G401.6 (cell line): ENCODE results near the gene ARID5B.

Experiments used
- FAIRE-seq: peaks from 2 replicates; lab custom pipeline; 2012; peaks lifted over from hg19 to GRCh38; lab: Jason Lieb, UNC

Gene ARID5B

GRCh38 chr10:62103857-62104256 is 202.4 kb downstream of the ARID5B start:
- no peak for FAIRE-seq

DNA sequence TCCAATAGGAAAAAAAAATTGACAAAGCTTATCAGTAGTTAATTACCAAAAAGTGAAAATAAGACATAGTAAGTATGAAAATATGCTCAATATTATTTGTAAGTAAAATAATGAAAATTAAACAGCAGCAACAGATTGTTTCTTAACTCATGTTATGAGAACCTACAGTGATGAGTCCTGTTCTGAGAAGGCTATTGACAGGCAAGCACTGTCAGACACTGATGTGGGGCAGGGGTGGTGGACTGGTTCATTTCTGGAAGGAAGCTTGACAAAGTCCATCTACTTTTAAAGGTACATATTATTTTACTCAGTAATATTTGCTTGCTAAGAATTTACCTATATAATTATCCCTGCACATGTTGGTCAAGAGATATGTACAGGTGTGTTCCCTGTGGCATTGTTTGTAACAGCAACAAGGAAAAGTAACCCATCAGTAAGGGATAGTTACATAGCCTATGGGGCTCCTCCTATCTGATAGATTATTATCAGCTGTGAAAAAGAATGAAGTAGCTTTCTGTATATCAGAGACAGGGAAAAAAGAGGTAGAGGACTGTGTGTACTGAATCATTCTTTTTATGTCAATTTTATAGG is 205.5 kb downstream of the ARID5B start:
- no peak for FAIRE-seq

DNA sequence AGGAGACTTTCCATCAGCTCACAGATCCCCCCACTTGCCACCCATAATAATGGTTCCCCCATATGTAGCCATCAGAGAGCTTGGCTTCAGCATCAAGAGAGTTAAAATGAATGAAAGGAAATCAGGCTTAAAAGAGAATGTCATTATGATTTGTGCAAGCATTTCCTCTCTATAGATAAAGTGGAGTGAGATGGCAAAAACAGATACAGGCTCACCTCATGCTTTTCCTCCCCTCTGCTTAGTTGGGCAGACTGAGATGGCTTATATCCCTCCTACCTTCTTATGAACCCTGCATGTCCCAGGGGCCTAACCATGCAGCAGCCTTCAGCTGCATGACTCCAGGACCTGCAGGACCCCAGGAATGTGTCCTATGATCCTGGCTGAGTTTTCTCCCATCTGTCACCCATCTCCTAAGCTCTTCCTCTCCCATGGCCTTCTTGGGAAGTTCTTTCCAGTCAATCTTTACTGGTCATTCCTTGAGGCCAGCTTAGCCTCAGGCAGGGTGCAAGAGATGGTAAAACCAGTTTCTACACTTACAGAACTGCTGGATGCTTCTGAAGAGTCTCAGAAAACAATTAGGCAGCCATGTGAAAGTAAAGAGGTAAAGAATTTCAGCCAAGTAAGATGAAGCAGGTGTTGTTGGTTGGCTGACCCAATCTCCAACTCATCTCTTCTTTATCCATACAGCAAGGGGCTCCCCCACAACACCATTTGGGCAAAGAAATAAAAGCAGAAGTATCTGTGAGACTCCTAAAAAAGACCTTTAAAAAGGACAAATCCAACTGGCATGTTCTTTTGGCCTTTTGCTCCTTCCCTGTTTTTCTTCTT is 207.5 kb downstream of the ARID5B start:
- no peak for FAIRE-seq

DNA sequence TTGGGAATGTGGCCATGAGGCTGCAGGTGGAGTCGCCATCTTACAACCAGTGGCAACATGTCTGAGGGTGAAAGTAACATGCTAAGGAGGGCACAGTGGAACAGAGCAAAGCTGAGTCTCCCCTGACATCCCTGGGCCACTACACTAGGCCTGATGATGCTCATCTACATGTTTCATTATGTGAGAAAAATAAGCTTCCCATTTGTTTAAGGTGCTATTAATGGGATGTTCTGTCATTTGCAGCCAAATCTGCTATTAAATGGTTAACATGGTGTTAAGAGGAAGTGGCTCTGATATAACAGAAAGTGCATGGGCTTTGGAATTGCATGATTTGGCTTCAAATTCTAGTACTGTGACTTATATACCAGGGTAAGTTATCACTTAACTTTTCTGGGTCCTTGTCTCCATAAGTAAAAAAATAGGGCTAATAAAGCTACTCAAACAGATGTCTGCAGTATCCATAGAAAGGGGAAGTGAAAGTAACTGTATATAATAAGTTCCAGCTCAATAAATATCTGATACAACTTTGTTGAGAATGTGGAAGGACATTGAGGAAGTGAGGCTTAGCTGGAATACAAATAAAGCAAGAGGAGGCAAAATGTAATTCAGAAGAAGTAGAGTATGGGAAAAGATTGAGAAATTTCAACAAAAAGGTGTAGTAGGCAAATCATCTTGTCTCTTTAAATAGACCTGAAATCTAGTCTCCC is 208.2 kb downstream of the ARID5B start:
- no peak for FAIRE-seq

DNA sequence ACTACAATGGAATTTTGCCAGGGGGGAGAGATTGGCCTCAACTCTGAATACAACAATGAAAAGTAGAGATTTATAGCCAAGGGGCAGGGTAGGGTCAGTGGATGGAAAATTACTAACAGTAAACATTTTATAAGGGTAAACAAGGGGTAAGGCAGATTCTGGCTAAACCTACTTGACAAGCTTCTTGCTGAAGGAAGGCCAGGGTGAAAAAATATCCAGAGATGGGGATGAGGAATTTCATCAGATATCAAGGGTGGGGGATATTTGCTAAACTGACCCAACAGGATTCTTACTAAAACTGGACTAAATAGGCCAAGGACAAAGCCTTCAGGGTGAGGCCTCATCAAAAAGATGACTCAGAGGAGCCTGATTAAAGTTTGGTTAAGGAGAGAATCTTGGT is 210.8 kb downstream of the ARID5B start:
- FAIRE-seq = no peak

DNA sequence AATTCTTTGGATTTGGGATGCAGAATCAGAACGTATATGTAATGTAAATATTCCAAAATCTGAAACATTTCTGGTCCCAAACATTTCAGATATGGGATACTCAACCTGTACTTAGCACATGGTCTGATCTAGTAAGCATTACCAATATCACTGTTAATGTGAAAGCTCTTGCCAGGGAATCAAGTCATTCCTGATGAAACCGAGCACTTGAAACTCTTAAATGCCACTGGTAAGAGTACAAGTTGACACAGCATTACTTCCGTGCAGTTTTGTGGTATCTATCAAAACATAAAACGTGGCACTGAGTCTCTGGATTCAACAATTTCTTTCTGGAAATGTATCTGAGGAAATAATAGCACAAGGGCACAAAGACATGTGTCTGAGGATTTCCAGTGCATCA is 211.5 kb downstream of the ARID5B start:
- FAIRE-seq = no peak

DNA sequence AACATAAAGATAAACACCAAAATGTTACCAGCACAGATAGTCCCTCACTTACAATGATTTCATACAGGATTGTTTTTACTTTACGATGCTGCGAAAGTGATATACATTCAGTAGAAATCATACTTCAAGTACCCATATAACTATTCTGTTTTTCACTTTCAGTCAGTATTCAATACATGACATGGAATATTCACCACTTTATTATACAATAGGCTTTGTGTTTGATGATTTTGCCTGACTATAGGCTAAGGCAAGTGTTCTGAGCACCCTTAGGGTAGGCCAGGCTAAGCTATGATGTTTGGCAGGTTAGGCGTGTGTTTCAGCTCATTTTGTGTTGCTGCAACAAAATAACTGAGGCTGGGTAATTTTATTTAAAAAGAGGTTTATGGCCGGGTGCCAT is 212.2 kb downstream of the ARID5B start:
- no peak for FAIRE-seq

- no peak for FAIRE-seq
These were observed 213.8 kb downstream of the ARID5B start for GRCh38 chr10:62115321-62115720.

DNA sequence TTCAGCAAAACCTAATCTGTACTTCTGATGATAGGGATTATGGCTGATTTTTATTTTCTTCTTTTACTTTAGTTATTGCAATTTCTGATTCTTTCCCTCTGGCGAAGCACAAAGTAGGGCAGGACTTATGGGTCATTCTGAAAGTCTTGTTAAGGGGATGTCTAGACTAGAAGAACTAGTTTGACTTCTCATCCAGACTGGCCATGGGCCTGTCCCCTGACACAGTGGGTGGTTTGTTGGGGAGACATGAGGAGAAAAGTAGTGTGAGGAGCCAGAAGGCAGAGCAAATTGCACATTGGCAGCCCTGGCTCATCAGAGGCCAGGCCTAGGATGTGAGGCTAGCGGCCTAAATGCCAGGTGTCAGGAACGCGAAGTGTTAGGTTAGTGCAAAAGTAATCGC is 214.3 kb downstream of the ARID5B start:
- no peak for FAIRE-seq

GRCh38 chr10:62116896-62117295 is 215.4 kb downstream of the ARID5B start:
- no peak for FAIRE-seq

GRCh38 chr10:62121187-62121530 is 219.7 kb downstream of the ARID5B start:
- FAIRE-seq = no peak

DNA sequence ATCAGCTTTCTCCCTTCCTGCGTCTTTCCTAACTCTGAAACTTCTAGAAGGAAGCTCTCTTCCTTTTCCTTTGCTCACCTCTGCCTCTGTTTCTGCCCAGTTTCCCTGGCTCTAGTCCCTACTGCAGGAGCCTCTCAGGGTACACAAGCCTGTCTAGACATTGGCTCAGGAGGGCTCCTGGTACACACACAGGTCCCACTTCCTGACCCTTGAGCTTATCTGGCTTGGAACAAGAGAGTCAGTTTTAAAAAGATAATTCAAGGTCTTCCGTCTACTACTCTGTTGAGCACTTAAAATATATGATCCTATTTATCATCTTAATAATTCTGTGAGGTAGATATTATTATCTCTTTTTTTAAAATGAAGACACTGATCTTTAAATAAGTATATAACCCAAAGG is 226.5 kb downstream of the ARID5B start:
- no peak for FAIRE-seq

- no peak for FAIRE-seq
These were observed 229.4 kb downstream of the ARID5B start for GRCh38 chr10:62130948-62131347.

DNA sequence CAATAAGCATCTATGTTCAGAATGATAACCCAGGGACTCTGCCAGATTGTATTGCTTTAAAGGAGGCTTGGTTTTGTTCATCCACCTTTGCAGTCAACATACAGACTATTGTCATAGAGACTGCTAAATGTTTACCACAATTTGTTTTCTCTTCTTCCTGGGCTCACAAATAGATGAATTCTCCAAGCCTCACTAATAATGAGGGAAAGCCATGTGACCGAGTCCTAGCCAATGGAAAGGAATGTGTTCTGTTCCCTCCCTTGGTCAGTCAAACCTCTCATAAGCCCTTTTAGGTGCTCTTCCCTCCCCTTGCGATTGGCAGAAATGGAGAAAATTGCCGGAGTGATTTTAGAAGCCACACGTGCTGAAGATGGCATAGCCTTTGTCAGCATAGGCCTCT is 230.2 kb downstream of the ARID5B start:
- FAIRE-seq = no peak

GRCh38 chr10:62133618-62134017 is 232.1 kb downstream of the ARID5B start:
- no peak for FAIRE-seq

GRCh38 chr10:62136931-62137330 is 235.4 kb downstream of the ARID5B start:
- FAIRE-seq = no peak
